B cell (primary cell): Measurements from ENCODE around the gene DLG1. TPM values are rescaled to one million over a fixed set of nuclear protein-coding genes. Genes with fewer than 3 reads are reported as not detected.
"Not testable (repeated sequence)": the region's sequence is repeated elsewhere in the genome, so short reads cannot be mapped to it uniquely, and the experiment has no call there.

Experiments used
- ATAC-seq: fragments of 200-7000 bp; cut with Tn5 transposase; one replicate; pipeline ENCODE4 v1.10.0; 2021; ENCODE audit warnings: low read depth, mild to moderate bottlenecking, moderate number of reproducible peaks, moderate library complexity
- CTCF ChIA-PET: fragments of 350-600 bp; sonication (Branson Sonifier 250); formaldehyde crosslinking; loops from one replicate; lab custom pipeline; 2021; ENCODE audit warnings: antibody characterized with exemption, inconsistent platforms; lab: Charles Lee
- POLR2A ChIA-PET: fragments of 350-600 bp; sonication (Branson Sonifier 250); formaldehyde crosslinking; loops from one replicate; lab custom pipeline; 2021; ENCODE audit warnings: antibody characterized with exemption; lab: Charles Lee
- DNase-seq: peaks from one replicate; pipeline ENCODE4 v3.0.0; 2013
- H2AFZ ChIP-seq: 2 replicates; pipeline ENCODE4 v1.6.1; 2012; ENCODE audit warnings: mild to moderate bottlenecking, low read depth, low read length; ENCODE audit not compliant: insufficient read depth, poor library complexity, severe bottlenecking
- H3K27ac ChIP-seq, 2 donors: 1 replicate in 1 of 2; 2 replicates in 1 of 2; pipeline ENCODE4 v1.5.1; 2012 to 2013; ENCODE audit warnings: low read length in 2 of 2, mild to moderate bottlenecking in 2 of 2, moderate library complexity in 1 of 2
- H3K27me3 ChIP-seq, 4 experiments: fragments of 200-600 bp in 1 of 4; sonication (generic) in 1 of 4; replicated peaks in 1 of 4; 1 replicate in 2 of 4; 2 replicates in 2 of 4; pipeline versions ENCODE4 v1.6.1 to v1.7.0; 2013 to 2016; ENCODE audit warnings: low read length in 3 of 4, mild to moderate bottlenecking in 2 of 4, mixed read lengths in 1 of 4, moderate library complexity in 1 of 4; ENCODE audit not compliant: insufficient read depth in 4 of 4, control insufficient read depth in 3 of 4; ENCODE audit errors: control extremely low read depth in 1 of 4
- H3K36me3 ChIP-seq, 2 experiments: replicated peaks in 1 of 2; 1 replicate in 1 of 2; 2 replicates in 1 of 2; pipeline versions ENCODE4 v1.6.1 to v1.7.1; 2013; ENCODE audit warnings: low read length in 1 of 2; ENCODE audit not compliant: insufficient read depth in 2 of 2, control insufficient read depth in 1 of 2; ENCODE audit errors: control extremely low read depth in 1 of 2, extremely low read depth in 1 of 2
- H3K4me1 ChIP-seq, 2 donors: fragments of 200-600 bp in 1 of 2; sonication (generic) in 1 of 2; 1 replicate in 1 of 2; 2 replicates in 1 of 2; pipeline versions ENCODE4 v1.5.1 to v1.6.1; 2013 to 2017; ENCODE audit warnings: low read length in 2 of 2; ENCODE audit not compliant: control insufficient read depth in 2 of 2, insufficient read depth in 2 of 2
- H3K4me2 ChIP-seq: replicated peaks from 2 replicates; pipeline ENCODE3; 2012; ENCODE audit warnings: mild to moderate bottlenecking, low read depth, low read length; ENCODE audit not compliant: poor library complexity, severe bottlenecking
- H3K4me3 ChIP-seq, 5 experiments: fragments of 200-600 bp in 1 of 5; sonication (generic) in 1 of 5; 1 replicate in 3 of 5; 2 replicates in 2 of 5; pipeline versions ENCODE4 v1.5.1 to v1.7.0; 2011 to 2016; ENCODE audit warnings: low read length in 4 of 5, mild to moderate bottlenecking in 4 of 5, low read depth in 2 of 5, control low read depth in 1 of 5, moderate library complexity in 1 of 5; ENCODE audit not compliant: insufficient read depth in 1 of 5; ENCODE audit errors: control extremely low read depth in 1 of 5, extremely low read depth in 1 of 5
- H3K79me2 ChIP-seq: fragments of 200-600 bp; sonication (generic); one replicate; pipeline ENCODE4 v1.6.0; 2016; ENCODE audit warnings: low read length; ENCODE audit not compliant: control insufficient read depth, insufficient read depth
- H3K9ac ChIP-seq: fragments of 200-600 bp; sonication (generic); 2 replicates; pipeline ENCODE4 v1.6.1; 2017; ENCODE audit warnings: mild to moderate bottlenecking, low read length, moderate library complexity
- H3K9me3 ChIP-seq, 3 donors: one replicate each; pipeline versions ENCODE4 v1.6.1 to v1.7.1; 2013; ENCODE audit warnings: low read length in 2 of 3; ENCODE audit not compliant: control insufficient read depth in 2 of 3, insufficient read depth in 1 of 3; ENCODE audit errors: control extremely low read depth in 1 of 3
- H4K20me1 ChIP-seq: 2 replicates; pipeline ENCODE4 v1.6.0; 2012; ENCODE audit warnings: mild to moderate bottlenecking, low read length; ENCODE audit not compliant: insufficient read depth, control insufficient read depth, poor library complexity, severe bottlenecking
- H3K27ac Mint-ChIP-seq: one replicate; pipeline ENCODE4 v1.8.0; 2021; ENCODE audit warnings: mixed read lengths
- H3K27me3 Mint-ChIP-seq: one replicate; pipeline ENCODE4 v1.8.0; 2021; ENCODE audit warnings: mixed read lengths
- H3K4me1 Mint-ChIP-seq: one replicate; pipeline ENCODE4 v1.8.0; 2021; ENCODE audit warnings: mixed read lengths
- H3K4me3 Mint-ChIP-seq: one replicate; pipeline ENCODE4 v1.8.0; 2021; ENCODE audit warnings: mixed read lengths
- H3K9me3 Mint-ChIP-seq: one replicate; pipeline ENCODE4 v1.8.0; 2022; ENCODE audit warnings: mixed read lengths; ENCODE audit not compliant: insufficient read depth
- CTCF ChIP-seq: fragments of 200-600 bp; IDR thresholded peaks from one replicate; pipeline ENCODE4 v1.8.0; 2022; ENCODE audit warnings: antibody characterized with exemption, mild to moderate bottlenecking
- EZH2 ChIP-seq: IDR thresholded peaks from 2 replicates; pipeline ENCODE4 v1.6.1; 2012; ENCODE audit warnings: borderline replicate concordance, low read depth, mild to moderate bottlenecking, moderate library complexity, low read length; ENCODE audit not compliant: insufficient read depth, poor library complexity, severe bottlenecking
- WGBS: methylation state at CpG from one replicate; pipeline ENCODE4 v1.1.5; 2013; ENCODE audit warnings: missing lambda C conversion rate; ENCODE audit not compliant: insufficient coverage; 5-methylcytosine and 5-hydroxymethylcytosine counted together
- intact Hi-C: fragments of 100-400 bp; cut with micrococcal nuclease; formaldehyde crosslinking; loops from one replicate; pipeline ENCODE4 v1.10.0; 2022
- polyA plus RNA-seq: library from polyadenylated mRNA; depleted of rRNA; stranded (reverse); fragments of >200 nt; gene quantifications from 2 replicates; pipeline ENCODE4 v1.2.3, GENCODE V29; 2012
- total RNA-seq, 2 donors: library from RNA; stranded (reverse); fragments of 120-200 nt in 1 of 2; gene quantifications; 1 replicate in 1 of 2; 2 replicates in 1 of 2; pipeline versions ENCODE4 v1.2.3 to v1.2.4, GENCODE V29; 2013 to 2022

Gene DLG1
- total and polyA plus RNA-seq, 2 donors (not counting 1 experiment from before 2014, with no cell fraction given) = 23.4 to 114 TPM

GRCh38 chr3:197202694-197203093 lies 95.7 kb downstream of the DLG1 start:
- no peak overlapping the region for H2AFZ ChIP-seq
- peaks cover 95% of the 10 kb centered on the region for H3K79me2 ChIP-seq
- H3K27me3 ChIP-seq = no peaks in the 10 kb centered on the region
- H3K4me2 ChIP-seq = no peak overlapping the region
- 100% methylated on average over 2 of the region's 2 CpGs for WGBS
- Mint-ChIP-seq H3K4me1 (peaks cover 46% of the 10 kb centered on the region), H3K27me3 (no peaks in the 10 kb centered on the region), H3K9me3 (no peaks in the 10 kb centered on the region), H3K27ac (peak overlapping the region; percentile 4), H3K4me3 (no peak overlapping the region)
- H3K27ac ChIP-seq = no peak overlapping the region
- no peak overlapping the region for H3K9ac ChIP-seq
- H4K20me1 ChIP-seq = peaks cover 44% of the 10 kb centered on the region
- ChIA-PET CTCF (no interaction called here), POLR2A (no interaction called here)
- intact Hi-C loops = no loop called here
- H3K9me3 ChIP-seq = no peaks in the 10 kb centered on the region
- ATAC-seq = no peak
- no peak overlapping the region for H3K4me3 ChIP-seq
- no peaks in the 10 kb centered on the region for H3K36me3 ChIP-seq
- TF ChIP-seq EZH2 (no peak), CTCF (no peak)
- no peak for DNase-seq
- H3K4me1 ChIP-seq = peaks cover 0 to 7% of the 10 kb centered on the region in 2 donors

- H3K27me3 Mint-ChIP-seq = no peaks in the 10 kb centered on the region
- no peaks in the 10 kb centered on the region for H3K36me3 ChIP-seq
- no peaks in the 10 kb centered on the region for H3K27me3 ChIP-seq
- no peak overlapping the region for H3K9ac ChIP-seq
- H3K4me3 Mint-ChIP-seq = no peak overlapping the region
- POLR2A ChIA-PET = no interaction called here
- no peak overlapping the region for H3K27ac ChIP-seq
- peaks cover 50% of the 10 kb centered on the region for H4K20me1 ChIP-seq
- no peak overlapping the region for H2AFZ ChIP-seq
- H3K4me1 ChIP-seq = peaks cover 0 to 7% of the 10 kb centered on the region in 2 donors
- H3K9me3 Mint-ChIP-seq = no peaks in the 10 kb centered on the region
- no peak overlapping the region for H3K4me2 ChIP-seq
- CTCF ChIA-PET = interaction anchor here (0.6 kb wide), 1 partner anchor 19 kb away, joined by 3 read pairs; no protein-coding TSS in a partner anchor
- DNase-seq (no peak), ATAC-seq (no peak)
- intact Hi-C loops = no loop called here
- no peak for TF ChIP-seq EZH2
- no peak for TF ChIP-seq CTCF
- no peak overlapping the region for H3K27ac Mint-ChIP-seq
- H3K4me1 Mint-ChIP-seq = peaks cover 46% of the 10 kb centered on the region
- no CpG with 5 or more reads among the region's 5 CpGs for WGBS
- H3K4me3 ChIP-seq = no peak overlapping the region
- peaks cover 96% of the 10 kb centered on the region for H3K79me2 ChIP-seq
- no peaks in the 10 kb centered on the region for H3K9me3 ChIP-seq
These were observed 96.5 kb downstream of the DLG1 start for GRCh38 chr3:197201791-197202452.

GRCh38 chr3:197200856-197201255 lies 97.6 kb downstream of the DLG1 start:
- H3K27me3 ChIP-seq, H3K27ac Mint-ChIP-seq, H3K4me3 ChIP-seq, H3K36me3 ChIP-seq, intact Hi-C loops, H3K9me3 ChIP-seq, POLR2A ChIA-PET, CTCF ChIA-PET, H2AFZ ChIP-seq, H3K9me3 Mint-ChIP-seq, H3K4me3 Mint-ChIP-seq, ATAC-seq, H3K4me1 ChIP-seq, H3K27ac ChIP-seq, DNase-seq, H3K27me3 Mint-ChIP-seq, H3K9ac ChIP-seq, H3K4me2 ChIP-seq: not testable (repeated sequence)
- peaks cover 49% of the 10 kb centered on the region for H4K20me1 ChIP-seq
- 100% methylated on average over 6 of the region's 12 CpGs for WGBS
- peaks cover 91% of the 10 kb centered on the region for H3K79me2 ChIP-seq
- H3K4me1 Mint-ChIP-seq = peaks cover 49% of the 10 kb centered on the region
